ENCODE data around the gene KIAA0513. TPM values are rescaled to one million over a fixed set of nuclear protein-coding genes. Genes with fewer than 3 reads are reported as not detected.
"Not testable (repeated sequence)": the region's sequence is repeated elsewhere in the genome, so short reads cannot be mapped to it uniquely, and the experiment has no call there.

KIAA0513 gene
- total RNA-seq, 1 experiment from 2014 or later: 8.9 TPM

DNA sequence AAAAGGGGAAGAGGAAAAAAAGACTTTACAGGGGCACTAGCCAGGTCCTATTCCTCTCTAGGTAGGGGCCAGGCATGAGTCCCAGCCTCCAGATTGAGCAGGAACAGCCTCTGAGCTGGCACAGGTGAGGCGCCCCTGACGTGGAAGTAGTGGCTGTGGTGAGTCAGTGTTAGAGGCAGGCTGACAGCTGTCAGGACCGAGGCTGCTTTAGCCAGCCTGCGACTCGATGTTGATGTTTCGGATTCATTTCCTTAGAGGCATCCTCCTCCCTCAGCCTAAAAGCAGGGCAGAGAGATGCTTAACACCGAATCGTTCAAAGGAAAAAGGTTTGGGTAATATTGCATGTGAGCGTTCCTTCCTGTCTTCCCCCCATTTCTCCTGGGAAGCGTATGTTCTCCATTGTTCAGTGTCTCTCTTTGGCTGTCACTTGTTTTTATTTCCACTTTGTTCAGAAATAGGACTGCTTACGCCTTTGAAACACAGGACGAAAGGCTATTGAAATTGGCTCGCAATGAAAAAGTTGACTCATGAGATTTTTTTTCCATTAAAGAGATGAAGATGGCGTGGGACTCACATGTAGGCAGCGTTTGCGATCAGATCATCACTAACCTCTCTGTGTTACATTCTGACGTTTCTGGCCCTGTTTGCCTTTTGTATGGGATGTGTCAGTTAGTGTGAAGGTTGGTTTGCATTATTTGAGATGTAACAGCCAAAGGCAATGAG, 1.3 kb downstream of the KIAA0513 start:
- DNase-seq (ENCODE audit: low spot score): peak; percentile 42

DNA sequence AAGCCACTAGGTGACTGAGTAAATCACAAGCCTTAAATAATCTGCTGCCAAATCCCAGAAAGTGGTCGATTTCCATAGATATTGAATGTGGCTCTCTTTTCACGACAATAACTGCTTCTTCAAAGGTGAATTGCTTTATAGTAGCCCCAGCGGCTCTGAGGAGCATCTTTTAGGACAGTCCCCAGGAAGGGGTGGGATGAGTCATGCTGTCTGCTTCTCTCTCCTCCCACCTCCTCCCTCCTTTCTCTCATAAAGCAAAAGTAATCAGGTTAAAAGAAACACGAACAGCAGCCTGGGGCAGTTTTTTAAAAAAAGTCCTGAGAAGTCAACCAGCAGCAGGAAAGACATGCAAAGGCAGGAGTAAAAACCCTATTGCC, 1.8 kb downstream of the KIAA0513 start:
- DNase-seq (ENCODE audit: low spot score): peak; percentile 77

DNA sequence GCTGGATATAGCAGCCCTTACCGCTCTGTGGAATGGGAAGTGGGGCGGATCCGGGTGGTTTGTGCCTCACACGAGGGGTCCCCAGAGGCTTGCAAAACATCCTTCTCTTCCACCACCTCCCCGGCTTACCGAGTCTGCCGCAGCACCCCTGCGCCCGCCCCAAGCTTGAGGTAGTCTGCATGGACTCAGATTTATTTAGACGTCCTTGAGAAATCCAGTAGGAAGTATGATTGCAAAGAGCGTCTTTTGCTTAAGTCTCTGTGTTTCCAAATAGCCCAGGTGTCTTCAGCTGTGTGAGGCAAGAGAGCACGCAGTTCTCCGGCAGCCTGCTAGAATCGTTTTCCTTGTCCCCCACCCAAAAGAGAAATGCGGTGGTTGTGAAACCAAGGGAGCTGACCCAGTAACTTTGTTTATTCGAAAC, 2.4 kb downstream of the KIAA0513 start:
- no peak for DNase-seq (ENCODE audit: low spot score)

DNA sequence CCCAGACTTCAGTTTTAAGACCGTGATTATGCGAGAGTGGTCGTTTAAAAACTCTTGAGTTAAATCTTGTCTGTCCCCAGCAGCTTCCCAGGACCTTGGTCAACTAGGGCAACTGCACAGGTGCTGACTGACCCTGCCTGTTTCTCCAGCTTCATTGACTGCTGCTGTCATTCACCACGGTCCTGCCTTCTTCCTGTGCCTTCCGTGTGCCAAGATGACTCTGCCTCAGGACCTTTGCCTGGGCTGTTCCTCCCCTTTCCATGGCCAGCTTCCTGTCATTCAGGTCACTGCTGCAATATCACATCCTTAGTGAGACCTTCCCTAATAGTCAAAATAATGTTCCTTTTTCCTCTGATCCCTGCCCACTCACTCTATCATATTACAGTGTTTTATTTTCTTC, 3.9 kb downstream of the KIAA0513 start:
- no peak for DNase-seq (ENCODE audit: low spot score)

DNA sequence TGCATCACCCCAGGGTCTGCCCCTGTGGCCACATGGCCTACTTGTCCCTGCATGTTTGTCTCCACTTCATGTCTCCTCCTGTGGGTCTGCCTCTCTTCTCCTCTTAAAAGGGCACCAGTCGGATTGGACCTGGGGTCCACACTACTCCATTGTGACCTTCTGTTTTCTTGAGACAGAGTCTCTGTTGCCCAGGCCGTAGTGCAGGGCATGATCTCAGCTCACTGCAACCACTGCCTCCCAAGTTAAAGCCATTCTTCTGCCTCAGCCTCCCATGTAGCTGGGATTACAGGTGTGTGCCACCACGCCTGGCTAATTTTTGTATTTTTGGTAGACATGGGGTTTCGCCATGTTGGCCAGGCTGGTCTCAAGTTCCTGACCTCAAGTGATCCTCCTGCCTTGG, 4.6 kb downstream of the KIAA0513 start:
- not testable (repeated sequence) for DNase-seq (ENCODE audit: low spot score)

DNA sequence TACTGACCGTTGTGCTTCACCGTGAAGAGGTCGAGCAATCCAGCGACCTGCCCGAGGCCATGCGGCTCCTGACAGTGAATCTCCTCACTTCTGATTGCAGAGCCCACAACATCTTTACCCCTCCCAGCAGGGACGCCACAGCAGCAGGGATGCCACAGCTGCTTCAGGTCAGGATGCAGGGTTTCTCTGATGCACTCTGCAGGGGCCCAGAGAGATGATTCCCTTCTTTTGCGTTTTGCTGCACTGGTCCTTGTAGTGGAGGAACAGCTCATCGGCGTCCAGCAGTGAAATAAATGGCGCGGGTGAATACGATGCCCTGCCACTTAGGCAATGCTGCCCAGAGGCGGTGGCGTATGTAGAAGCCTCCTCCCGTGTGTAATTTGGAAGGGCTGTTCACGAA, 5.6 kb downstream of the KIAA0513 start:
- DNase-seq (ENCODE audit: low spot score): no peak

DNA sequence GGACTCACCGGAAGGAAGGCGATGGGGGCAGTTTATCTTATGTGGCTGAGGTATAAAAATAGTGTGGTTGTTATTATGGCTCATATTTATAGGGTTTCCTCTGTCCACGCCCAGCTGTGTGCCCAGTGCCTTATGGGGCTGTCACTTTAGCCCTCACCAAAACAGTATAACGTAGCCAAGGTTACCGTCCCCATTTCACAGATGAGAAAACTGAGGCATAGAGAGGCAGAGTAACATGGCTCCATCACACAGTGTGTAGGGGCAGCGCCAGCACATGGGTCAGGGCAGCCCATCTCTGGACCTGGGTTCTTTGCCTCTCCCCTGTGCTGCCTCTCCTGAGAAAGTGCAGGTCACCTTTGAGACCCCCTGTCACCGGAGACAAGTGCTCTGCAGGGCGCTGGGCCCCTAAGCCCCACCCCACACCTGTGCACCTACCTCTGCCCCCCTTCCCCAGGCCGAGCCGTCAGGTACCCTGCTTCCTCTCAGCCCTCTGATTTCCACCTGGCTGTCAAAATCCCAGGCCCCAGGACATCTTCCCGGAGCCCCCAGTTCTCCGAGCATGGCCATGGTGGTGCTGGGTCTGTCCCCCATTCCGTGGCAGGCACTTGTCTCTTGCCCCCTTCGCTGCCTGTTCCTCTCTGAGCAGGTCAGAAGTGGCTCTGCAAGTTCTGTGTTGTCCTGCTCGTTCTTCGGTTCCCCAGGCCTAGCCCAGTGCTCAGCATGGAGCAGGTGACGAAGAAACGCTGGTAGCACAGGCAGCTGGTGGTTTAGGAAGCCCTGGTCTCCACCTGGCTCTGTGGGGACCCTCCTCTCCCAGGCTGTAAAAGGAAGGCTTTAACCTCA, 7.2 kb downstream of the KIAA0513 start:
- DNase-seq (ENCODE audit: low spot score): no peak

DNA sequence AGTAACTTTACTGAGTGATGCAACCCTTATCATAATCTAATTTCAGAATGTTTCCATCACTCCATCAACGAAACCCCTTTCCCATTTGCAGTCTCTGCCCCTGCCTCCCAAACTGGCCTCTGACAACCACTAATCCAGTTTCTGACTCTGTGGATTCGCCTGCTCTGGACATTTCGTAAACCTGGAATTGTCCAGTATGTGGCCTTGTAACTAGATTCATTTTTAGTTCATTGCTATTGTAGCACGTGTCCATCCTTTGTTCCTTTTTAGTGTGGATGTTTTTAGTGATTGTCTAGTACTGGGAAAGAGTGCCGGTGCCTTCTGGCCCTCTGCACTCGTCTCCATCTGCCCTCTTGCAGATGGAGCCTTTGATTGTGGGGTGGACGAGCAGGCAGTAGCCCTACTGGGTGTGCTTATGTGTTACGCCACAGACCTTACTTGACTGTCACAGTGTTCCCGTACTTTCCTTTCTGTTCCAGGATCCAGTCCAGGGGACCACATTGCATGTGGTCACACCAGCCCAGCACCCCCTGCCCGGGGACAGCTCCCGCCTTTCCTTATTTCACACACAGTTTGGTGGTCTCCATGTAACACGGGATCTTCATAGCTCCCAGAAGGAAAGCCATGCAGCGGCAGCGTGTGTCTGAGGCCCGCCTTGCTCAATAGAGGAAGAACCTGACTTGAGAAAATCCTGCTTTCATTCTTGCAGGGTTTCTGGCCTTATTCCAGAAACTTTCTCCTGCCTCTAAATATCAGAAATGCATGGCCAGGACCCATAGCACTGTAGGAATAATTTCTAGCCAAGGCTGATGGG, 8.8 kb downstream of the KIAA0513 start:
- no peak for DNase-seq (ENCODE audit: low spot score)

DNA sequence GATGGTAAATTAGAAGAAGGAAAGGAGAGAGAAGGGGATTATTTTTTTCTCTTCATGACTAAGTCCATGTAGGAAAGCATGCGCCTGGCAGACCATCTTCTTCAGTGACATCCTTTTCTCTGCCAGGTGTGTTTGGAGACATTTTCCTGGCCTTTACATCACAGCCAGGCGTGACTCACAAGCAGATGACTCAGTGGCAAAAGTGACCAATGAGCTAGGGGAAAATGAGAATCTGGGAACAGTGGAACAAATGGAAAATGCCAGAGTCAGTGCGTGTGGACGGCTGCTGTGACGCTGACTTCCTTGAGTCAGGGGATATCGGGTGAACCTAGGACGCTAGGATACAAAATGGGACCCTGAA, 9.4 kb downstream of the KIAA0513 start:
- DNase-seq (ENCODE audit: low spot score): peak; percentile 92

DNA sequence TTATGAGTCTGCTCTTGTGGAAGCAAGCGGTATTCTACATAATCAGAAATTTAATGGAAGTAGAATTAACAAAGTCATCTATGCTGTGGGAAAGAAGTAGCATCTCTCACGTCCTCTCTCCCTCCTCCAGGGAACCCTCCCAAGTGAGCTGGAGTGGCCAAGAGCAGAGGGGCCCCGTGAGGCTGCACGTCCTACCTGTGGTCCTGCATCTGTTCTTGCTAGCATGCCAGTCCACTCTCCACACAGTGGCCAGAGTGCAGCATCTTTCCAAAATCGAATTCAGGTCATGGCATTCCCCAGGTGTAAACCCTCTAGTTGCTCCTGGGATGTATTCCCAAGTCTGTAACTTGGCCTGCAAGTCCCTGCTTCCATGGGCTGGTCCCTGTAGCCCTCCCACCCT, 10.1 kb downstream of the KIAA0513 start:
- DNase-seq (ENCODE audit: low spot score): no peak

DNA sequence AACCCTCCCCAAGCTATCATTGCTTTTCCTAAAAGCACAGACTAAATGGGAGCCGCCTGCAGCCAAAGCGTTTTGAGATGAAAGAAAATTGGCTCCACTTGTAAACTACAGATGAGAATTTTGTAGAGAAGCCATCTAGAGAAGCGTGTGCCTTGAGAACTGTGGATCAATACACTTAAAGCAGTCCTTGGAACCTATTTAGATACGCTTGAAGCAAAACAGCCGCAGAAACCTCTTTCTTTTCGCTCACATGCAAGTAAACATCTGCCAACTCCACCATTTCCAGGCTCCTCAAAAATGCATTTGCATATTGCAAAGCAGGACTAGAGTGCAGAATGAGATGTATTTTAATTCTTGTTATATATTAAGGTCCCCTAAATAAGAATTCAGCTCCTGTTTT, 13.1 kb downstream of the KIAA0513 start:
- DNase-seq (ENCODE audit: low spot score): no peak

DNA sequence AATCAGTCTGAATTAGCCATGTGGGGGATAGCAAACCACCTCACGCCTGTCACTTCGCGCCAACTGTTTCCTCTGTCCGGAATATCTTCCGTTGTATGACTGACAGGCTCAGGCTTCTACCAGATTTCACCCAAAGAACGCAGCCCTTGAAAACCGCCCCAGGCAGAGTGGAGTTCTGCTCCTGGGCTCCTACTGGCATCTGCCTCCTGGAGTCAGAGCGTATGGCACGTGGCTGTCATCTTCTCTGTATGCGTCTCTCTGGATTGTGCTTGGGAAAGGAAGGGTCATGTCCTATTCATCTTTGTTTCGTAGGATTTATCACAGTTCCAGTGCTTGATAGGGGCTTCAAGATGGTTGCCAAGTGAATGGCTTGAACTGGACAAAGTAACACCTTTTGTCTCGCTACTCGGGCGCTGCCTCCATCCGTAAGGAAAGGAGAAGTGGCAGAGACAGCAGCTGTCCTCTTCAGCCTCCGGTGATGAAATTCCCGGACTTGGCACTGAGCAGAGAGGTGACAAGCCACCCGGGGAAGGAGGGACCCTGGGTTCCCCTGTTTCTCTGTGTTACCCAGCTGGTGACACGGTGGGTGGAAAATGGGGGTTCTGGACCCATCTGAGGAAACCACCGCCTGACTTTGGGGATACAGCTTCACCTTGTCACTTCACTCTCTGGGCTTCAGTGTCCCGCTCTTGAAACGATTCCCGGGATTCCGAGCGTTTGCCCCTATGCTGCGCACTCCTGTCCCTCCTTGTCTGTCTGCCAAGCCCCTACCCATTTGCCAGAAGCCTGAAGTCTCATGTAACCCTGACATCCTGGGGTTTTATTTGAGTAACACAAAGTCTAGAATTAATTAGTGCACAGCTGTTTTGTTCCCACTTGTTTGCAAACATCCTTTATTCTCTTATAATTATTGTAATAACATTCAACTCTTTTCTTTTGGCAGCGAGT, 13.9 kb downstream of the KIAA0513 start:
- no peak for DNase-seq (ENCODE audit: low spot score)

DNA sequence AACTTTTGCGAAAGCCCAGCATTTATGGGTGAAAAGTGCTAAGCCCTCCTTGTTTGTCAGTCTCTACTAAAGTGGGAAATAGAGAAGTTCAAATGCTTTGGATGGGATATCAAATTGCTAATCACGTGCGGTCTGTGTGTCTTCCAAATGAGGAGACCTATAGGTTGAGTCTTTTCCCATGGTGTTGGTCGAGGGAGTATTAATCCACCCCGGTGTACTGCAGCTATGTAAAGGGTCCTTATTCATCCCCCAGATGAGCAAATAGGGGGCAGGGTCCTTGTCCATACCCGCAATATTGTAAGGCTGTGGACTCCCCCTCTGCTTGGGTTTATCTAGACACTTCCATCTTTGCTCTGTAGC, 14.6 kb downstream of the KIAA0513 start:
- DNase-seq (ENCODE audit: low spot score): no peak

DNA sequence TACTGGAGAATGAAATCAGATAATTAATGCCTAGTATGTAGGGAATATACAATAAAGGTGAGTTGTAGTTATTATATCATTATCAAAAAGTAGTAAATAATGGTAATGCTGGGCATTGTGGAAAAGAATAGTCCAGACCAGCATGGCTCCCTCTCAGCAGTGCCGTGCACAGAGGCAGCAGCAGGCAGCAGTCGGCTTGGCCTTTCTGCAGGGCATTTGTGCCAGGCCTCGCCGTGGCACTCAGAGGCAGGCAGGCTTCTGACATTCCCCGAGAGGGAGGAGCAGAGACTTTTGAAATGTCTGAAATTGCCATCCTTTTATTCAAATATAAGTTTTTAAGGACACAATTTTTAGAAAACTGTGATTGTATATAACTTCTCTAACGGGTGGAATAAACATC, 15.0 kb downstream of the KIAA0513 start:
- DNase-seq (ENCODE audit: low spot score): no peak

DNA sequence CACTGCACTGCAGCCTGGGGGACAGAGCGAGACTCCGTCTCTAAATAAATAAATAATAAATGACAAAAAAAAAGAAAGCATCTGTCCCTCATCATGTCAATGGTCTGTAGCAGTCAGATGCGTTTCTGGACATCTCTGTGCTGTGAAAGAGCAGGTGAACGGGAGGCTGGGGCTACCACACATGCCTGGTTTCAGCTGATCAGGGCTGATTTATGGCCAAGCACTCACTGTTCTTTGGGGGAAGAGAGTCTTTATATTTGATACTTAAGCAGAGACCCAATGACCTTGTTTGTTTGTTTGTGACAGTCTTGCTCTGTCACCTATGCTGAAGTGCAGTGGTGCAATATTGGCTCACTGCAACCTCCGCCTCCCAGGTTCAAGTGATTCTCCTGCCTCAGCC, 17.5 kb downstream of the KIAA0513 start:
- no peak for DNase-seq (ENCODE audit: low spot score)

DNA sequence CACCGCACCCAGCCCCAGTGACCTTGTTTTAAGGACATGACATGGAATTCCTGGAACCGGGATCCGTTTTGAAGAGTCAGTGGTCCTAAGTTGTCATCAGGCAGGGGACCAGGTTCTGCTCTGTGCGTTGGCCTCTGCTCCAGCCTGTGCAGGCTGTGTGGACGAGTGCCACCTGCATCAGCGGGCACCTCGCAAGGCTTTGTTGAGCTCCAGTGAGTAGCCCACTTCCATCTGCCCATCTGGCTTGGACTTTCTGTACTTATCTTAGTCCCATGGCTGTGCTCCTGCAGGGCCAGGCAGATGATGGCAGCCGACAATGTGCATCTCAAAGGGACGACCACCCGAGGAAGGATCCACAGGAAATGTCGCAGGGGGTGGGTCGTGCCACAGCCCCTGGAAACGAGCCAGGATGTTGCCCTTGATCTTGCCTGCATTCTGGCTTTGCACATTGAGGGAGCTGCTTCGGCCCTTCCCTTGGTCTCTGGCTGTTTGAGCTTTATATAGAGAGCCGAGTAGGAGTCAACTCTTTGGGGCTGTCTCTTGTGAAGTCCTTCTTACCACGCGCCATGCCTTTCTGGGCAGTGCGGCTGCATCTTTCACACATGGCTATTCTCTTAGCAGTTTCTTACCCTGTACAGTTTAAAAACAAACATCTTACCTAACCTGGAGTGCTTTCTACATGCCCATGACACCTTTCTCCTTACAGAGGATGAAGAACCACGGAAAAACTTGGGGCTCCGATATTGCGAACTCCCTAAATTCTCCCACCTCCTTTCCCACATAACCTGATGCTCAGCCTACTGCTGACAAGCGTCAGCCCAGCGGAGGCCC, 18.3 kb downstream of the KIAA0513 start:
- DNase-seq (ENCODE audit: low spot score): no peak

DNA sequence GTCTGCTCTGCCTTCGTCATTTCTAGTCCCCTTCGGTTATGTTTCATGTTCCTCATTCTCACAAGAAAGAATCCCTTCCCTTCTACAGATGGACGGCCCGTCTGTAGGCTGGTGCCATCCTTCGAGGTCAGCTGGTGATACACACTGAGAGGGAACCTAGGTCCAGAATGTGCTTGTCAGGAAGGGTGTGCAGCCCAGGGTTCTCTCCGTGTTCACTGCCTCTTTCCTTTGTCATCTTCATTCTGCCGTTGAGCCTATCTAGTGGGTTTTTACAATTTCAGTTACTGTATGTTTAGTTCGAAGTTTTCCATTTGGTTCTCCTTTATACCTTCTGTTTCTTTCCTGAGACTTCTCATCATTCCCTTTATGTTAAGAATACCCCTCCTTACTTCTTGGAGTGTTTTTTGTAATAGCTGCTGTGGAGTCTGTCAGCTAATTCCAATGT, 18.9 kb downstream of the KIAA0513 start:
- DNase-seq (ENCODE audit: low spot score): no peak

DNA sequence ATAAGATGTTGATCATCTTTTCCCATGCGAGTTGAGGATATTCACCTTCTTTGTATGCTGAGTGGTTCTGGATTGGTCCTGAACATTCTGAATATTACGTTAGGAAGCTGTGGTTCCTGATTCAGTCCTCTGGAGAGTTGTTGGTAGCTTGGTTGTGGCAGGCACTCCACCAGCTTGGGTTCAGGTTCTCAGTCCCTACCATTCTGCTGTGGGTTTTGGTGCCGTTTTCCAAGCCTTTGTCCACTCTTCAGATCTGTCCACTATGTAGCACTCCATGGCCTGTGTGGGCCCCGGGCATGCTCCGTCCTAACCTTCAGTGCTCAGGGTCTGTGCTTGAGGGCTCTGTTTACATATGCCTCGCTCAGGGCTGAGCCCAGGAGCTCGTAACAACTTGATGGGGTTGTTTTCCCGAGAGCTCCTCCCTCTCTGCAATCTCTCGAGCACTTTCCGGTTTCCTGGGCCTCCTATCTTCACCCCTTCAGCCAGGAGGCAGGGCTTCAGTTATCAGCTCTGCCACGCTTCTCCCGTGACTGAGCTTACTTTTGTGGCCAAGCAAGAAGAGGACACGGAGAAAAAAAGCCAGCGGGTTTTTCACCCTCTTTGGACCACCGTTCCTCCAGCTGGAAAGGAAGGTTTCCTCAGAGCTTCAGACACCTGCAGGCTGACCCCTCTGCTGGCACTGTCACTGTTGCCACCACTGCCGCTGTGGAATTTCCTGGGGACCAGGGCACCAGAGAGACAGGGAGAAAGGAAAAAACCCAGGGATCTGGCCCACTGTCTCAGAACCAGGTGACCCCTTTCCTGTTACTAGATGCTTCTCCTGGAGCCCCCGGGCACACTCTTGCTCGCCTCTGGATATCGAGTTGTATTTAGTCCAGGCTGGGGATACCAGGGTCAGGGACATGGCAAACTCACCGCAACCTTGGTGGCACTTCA, 19.6 kb downstream of the KIAA0513 start:
- no peak for DNase-seq (ENCODE audit: low spot score)

DNA sequence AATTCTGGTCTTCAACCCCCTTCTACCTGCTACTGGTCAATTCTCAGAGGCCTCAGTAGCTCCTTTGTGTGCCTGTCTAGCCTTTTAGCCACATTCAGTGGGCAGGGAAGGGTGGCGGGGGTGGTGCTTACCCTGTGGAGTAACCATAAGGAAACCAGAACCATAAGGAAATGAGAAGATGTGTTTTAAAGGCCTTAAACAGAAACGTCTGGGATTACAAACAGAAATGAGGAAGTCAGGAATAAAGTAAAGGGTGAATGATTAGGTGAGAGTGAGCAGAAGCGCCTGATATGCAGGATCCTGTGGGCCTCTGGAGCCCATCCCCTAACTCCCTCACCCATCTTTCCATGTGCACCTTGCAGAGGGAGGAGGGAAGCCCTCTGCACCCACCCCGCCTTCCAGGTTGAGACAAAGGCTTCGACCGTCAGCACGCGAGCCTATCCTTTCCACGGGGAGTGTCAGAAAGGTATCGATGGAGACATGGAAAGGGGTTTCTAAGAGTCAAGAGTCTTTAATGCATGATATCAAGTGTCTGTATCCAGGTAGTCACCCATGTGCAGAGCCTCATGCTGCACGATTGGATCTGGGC, 20.4 kb downstream of the KIAA0513 start:
- no peak for DNase-seq (ENCODE audit: low spot score)
